ENCODE measurements around the gene RTN4RL1. TPM values are rescaled to one million over a fixed set of nuclear protein-coding genes. Genes with fewer than 3 reads are reported as not detected.

The RTN4RL1 gene
- polyA plus RNA-seq, 1 donor (not counting 4 experiments of a cell fraction or from before 2014, with no cell fraction given), result 2.3 TPM

- no peak overlapping the region for H3K9ac ChIP-seq (ENCODE audit: control insufficient read depth, extremely low read depth, insufficient read depth, low read length)
- H3K27ac ChIP-seq (ENCODE audit: control insufficient read depth, insufficient read depth, low read length), result no peak overlapping the region
- H4K20me1 ChIP-seq (ENCODE audit: control insufficient read depth, extremely low read depth, insufficient read depth, low read length), result peaks cover 4% of the 10 kb centered on the region
- no peak for DNase-seq (ENCODE audit: low read depth, low spot score)
- H3K36me3 ChIP-seq (ENCODE audit: control insufficient read depth in 2 of 2, extremely low read depth in 1 of 2, insufficient read depth in 2 of 2, low read length in 2 of 2), result peaks cover 14% of the 10 kb centered on the region in 2 experiments
- no peak for FAIRE-seq
- no peak for TF ChIP-seq EZH2 (IDR thresholded peaks at IDR 0.05; ENCODE audit: low read length)
- TF ChIP-seq, protein P1, sequence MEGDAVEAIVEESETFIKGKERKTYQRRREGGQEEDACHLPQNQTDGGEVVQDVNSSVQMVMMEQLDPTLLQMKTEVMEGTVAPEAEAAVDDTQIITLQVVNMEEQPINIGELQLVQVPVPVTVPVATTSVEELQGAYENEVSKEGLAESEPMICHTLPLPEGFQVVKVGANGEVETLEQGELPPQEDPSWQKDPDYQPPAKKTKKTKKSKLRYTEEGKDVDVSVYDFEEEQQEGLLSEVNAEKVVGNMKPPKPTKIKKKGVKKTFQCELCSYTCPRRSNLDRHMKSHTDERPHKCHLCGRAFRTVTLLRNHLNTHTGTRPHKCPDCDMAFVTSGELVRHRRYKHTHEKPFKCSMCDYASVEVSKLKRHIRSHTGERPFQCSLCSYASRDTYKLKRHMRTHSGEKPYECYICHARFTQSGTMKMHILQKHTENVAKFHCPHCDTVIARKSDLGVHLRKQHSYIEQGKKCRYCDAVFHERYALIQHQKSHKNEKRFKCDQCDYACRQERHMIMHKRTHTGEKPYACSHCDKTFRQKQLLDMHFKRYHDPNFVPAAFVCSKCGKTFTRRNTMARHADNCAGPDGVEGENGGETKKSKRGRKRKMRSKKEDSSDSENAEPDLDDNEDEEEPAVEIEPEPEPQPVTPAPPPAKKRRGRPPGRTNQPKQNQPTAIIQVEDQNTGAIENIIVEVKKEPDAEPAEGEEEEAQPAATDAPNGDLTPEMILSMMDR (optimal IDR thresholded peaks at IDR 0.05 in 1 of 3, IDR thresholded peaks at IDR 0.05 in 1 of 3, conservative IDR thresholded peaks at IDR 0.05 in 1 of 3; ENCODE audit: extremely low read depth in 1 of 3, insufficient read depth in 2 of 3, low read length in 3 of 3), result no peak
- H3K4me1 ChIP-seq (ENCODE audit: control insufficient read depth, extremely low read depth, insufficient read depth, low read length), result no peaks in the 10 kb centered on the region
- H3K27me3 ChIP-seq (ENCODE audit: control insufficient read depth, extremely low read depth, insufficient read depth, low read length), result peaks cover 7% of the 10 kb centered on the region
- dilution Hi-C loops (cut with MboI; ENCODE audit: extremely low pct_ligation_motif_present, low sequenced_read_pairs), result no loop called here
- H3K4me2 ChIP-seq (ENCODE audit: control insufficient read depth, extremely low read depth, insufficient read depth, low read depth, low read length), result no peak overlapping the region
- no peaks in the 10 kb centered on the region for H3K9me1 ChIP-seq (ENCODE audit: control insufficient read depth, extremely low read depth, insufficient read depth, low read length)
- no peak overlapping the region for H3K4me3 ChIP-seq (ENCODE audit: control insufficient read depth in 2 of 3, extremely low read depth in 1 of 3, insufficient read depth in 2 of 3, low read depth in 1 of 3, low read length in 3 of 3)
- H3K9me3 ChIP-seq (ENCODE audit: control insufficient read depth, low read depth, low read length), result no peaks in the 10 kb centered on the region
- H2AFZ ChIP-seq (ENCODE audit: control insufficient read depth, low read length), result no peak overlapping the region
- H3K79me2 ChIP-seq (ENCODE audit: control insufficient read depth, insufficient read depth, low read length), result peaks cover 5% of the 10 kb centered on the region
Measured at GRCh38 chr17:2059547-2060384, 34.6 kb upstream of the RTN4RL1 start.

- Histone ChIP-seq H3K4me2 (ENCODE audit: control insufficient read depth, extremely low read depth, insufficient read depth, low read depth, low read length) (no peak overlapping the region), H3K27me3 (ENCODE audit: control insufficient read depth, extremely low read depth, insufficient read depth, low read length) (peaks cover 7% of the 10 kb centered on the region)
- FAIRE-seq, result no peak
Measured at GRCh38 chr17:2058586-2059546, 33.7 kb upstream of the RTN4RL1 start.

More at GRCh38 chr17:2058586-2059546, 33.7 kb upstream of the RTN4RL1 start:
- Histone ChIP-seq H3K9me1 (ENCODE audit: control insufficient read depth, extremely low read depth, insufficient read depth, low read length) (no peaks in the 10 kb centered on the region), H3K79me2 (ENCODE audit: control insufficient read depth, insufficient read depth, low read length) (peaks cover 5% of the 10 kb centered on the region), H2AFZ (ENCODE audit: control insufficient read depth, low read length) (no peak overlapping the region), H4K20me1 (ENCODE audit: control insufficient read depth, extremely low read depth, insufficient read depth, low read length) (peaks cover 4% of the 10 kb centered on the region), H3K4me1 (ENCODE audit: control insufficient read depth, extremely low read depth, insufficient read depth, low read length) (peaks cover 7% of the 10 kb centered on the region), H3K9ac (ENCODE audit: control insufficient read depth, extremely low read depth, insufficient read depth, low read length) (no peak overlapping the region), H3K36me3 (ENCODE audit: control insufficient read depth in 2 of 2, extremely low read depth in 1 of 2, insufficient read depth in 2 of 2, low read length in 2 of 2) (peaks cover 6 to 10% of the 10 kb centered on the region in 2 experiments), H3K4me3 (ENCODE audit: control insufficient read depth in 2 of 3, extremely low read depth in 1 of 3, insufficient read depth in 2 of 3, low read depth in 1 of 3, low read length in 3 of 3) (no peak overlapping the region), H3K27ac (ENCODE audit: control insufficient read depth, insufficient read depth, low read length) (no peak overlapping the region), H3K9me3 (ENCODE audit: control insufficient read depth, low read depth, low read length) (no peaks in the 10 kb centered on the region)
- TF ChIP-seq, protein P1 (optimal IDR thresholded peaks at IDR 0.05 in 1 of 3, IDR thresholded peaks at IDR 0.05 in 1 of 3, conservative IDR thresholded peaks at IDR 0.05 in 1 of 3; ENCODE audit: extremely low read depth in 1 of 3, insufficient read depth in 2 of 3, low read length in 3 of 3), result peak; percentile 54 to 89 (median 88)
- TF ChIP-seq EZH2 (IDR thresholded peaks at IDR 0.05; ENCODE audit: low read length), result no peak
- DNase-seq (ENCODE audit: low read depth, low spot score), result no peak
- dilution Hi-C loops (cut with MboI; ENCODE audit: extremely low pct_ligation_motif_present, low sequenced_read_pairs), result no loop called here

All from keratinocyte (primary cell).